A673 (cell line): ENCODE measurements around the gene FAM83D. TPM values are rescaled to one million over a fixed set of nuclear protein-coding genes. Genes with fewer than 3 reads are reported as not detected.

Experiments
- BruUV-seq: library from RNA; stranded (reverse); fragments of 400-500 nt; replicated peaks from 2 replicates; lab custom pipeline; 2021; lab: Mats Ljungman, UMichigan
- CTCF ChIA-PET: fragments of 300-600 bp; sonication (Branson Sonifier 250); formaldehyde crosslinking; loops from one replicate; lab custom pipeline; 2022; ENCODE audit warnings: antibody characterized with exemption; lab: Charles Lee
- POLR2A ChIA-PET: fragments of 300-600 bp; sonication (Branson Sonifier 250); formaldehyde crosslinking; loops from one replicate; lab custom pipeline; 2022; ENCODE audit warnings: antibody characterized with exemption; ENCODE audit not compliant: low non-redundant PET; lab: Charles Lee
- DNase-seq: peaks from one replicate; pipeline ENCODE4 v3.0.0-alpha.2; 2015; ENCODE audit warnings: low spot score
- H3K27ac ChIP-seq: fragments of 200-600 bp; sonication (generic); 2 replicates; pipeline ENCODE4 v1.5.1; 2016; ENCODE audit warnings: mixed run types, low read depth, mild to moderate bottlenecking, mixed read lengths, antibody characterized with exemption, low read length; ENCODE audit not compliant: poor library complexity, severe bottlenecking
- H3K27me3 ChIP-seq: fragments of 200-600 bp; sonication (generic); replicated peaks from 2 replicates; pipeline ENCODE4 v1.6.1; 2017; ENCODE audit warnings: mixed run types, low read depth, mild to moderate bottlenecking, mixed read lengths, antibody characterized with exemption, low read length; ENCODE audit not compliant: insufficient read depth, poor library complexity
- H3K36me3 ChIP-seq: fragments of 200-600 bp; sonication (generic); 2 replicates; pipeline ENCODE4 v1.6.1; 2016; ENCODE audit warnings: mixed run types, mild to moderate bottlenecking, mixed read lengths, antibody characterized with exemption, low read length; ENCODE audit not compliant: insufficient read depth, poor library complexity, severe bottlenecking
- H3K4me1 ChIP-seq: fragments of 200-600 bp; sonication (generic); 2 replicates; pipeline ENCODE4 v1.6.1; 2017; ENCODE audit warnings: mixed run types, mild to moderate bottlenecking, mixed read lengths, antibody characterized with exemption, low read length; ENCODE audit not compliant: insufficient read depth, poor library complexity, severe bottlenecking
- H3K4me3 ChIP-seq: fragments of 200-600 bp; sonication (generic); 2 replicates; pipeline ENCODE4 v1.5.1; 2016; ENCODE audit warnings: low read depth, mixed run types, mild to moderate bottlenecking, mixed read lengths, low read length; ENCODE audit not compliant: poor library complexity, severe bottlenecking
- H3K9me3 ChIP-seq: fragments of 200-600 bp; sonication (generic); 2 replicates; pipeline ENCODE4 v1.6.1; 2016; ENCODE audit warnings: mixed run types, low read depth, mild to moderate bottlenecking, mixed read lengths, antibody characterized with exemption, low read length; ENCODE audit not compliant: poor library complexity, severe bottlenecking
- CTCF ChIP-seq: fragments of 300-800, 200-600 bp; sonication (generic); conservative IDR thresholded peaks from 2 replicates; pipeline ENCODE4 v1.5.1; 2017; ENCODE audit warnings: low read depth, mild to moderate bottlenecking, antibody characterized with exemption, low read length, moderate library complexity, mixed read lengths
- EZH2 ChIP-seq: fragments of 200-600 bp; sonication (generic); IDR thresholded peaks from 2 replicates; pipeline ENCODE4 v1.6.1; 2017; ENCODE audit warnings: borderline replicate concordance, low read depth, mild to moderate bottlenecking, mixed read lengths, antibody characterized with exemption, low read length; ENCODE audit not compliant: poor library complexity, severe bottlenecking
- intact Hi-C: fragments of 100-400 bp; cut with micrococcal nuclease; formaldehyde crosslinking; loops from one replicate; pipeline ENCODE4 v1.10.0; 2022; ENCODE audit not compliant: unreplicated experiment
- total RNA-seq: library from RNA; stranded (reverse); gene quantifications from 2 replicates; pipeline ENCODE4 v1.2.3, GENCODE V29; 2021

FAM83D gene
- total RNA-seq, 1 experiment from 2014 or later, result 74.0 TPM

GRCh38 chr20:38883081-38883980 lies 42.9 kb upstream of the FAM83D start:
- no peaks in the 10 kb centered on the region for H3K9me3 ChIP-seq
- no peaks in the 10 kb centered on the region for H3K4me1 ChIP-seq
- no TSS peak for BruUV-seq
- ChIA-PET POLR2A (no interaction called here), CTCF (no interaction called here)
- intact Hi-C loops, result no loop called here
- no peak for DNase-seq
- TF ChIP-seq EZH2, result no peak
- no peak for TF ChIP-seq CTCF
- H3K36me3 ChIP-seq, result no peaks in the 10 kb centered on the region
- peaks cover 36% of the 10 kb centered on the region for H3K27me3 ChIP-seq
- H3K27ac ChIP-seq, result no peak overlapping the region
- H3K4me3 ChIP-seq, result no peak overlapping the region

- DNase-seq, result no peak
- no peak for TF ChIP-seq EZH2
- no peak for TF ChIP-seq CTCF
- intact Hi-C loops, result no loop called here
- no peaks in the 10 kb centered on the region for H3K36me3 ChIP-seq
- H3K4me3 ChIP-seq, result no peak overlapping the region
- peaks cover 27% of the 10 kb centered on the region for H3K27me3 ChIP-seq
- no TSS peak for BruUV-seq
- H3K4me1 ChIP-seq, result no peaks in the 10 kb centered on the region
- no peak overlapping the region for H3K27ac ChIP-seq
- H3K9me3 ChIP-seq, result no peaks in the 10 kb centered on the region
- ChIA-PET POLR2A (no interaction called here), CTCF (no interaction called here)
Measured at GRCh38 chr20:38883981-38884733, 42.1 kb upstream of the FAM83D start.

GRCh38 chr20:38885357-38885756 lies 40.9 kb upstream of the FAM83D start:
- intact Hi-C loops, result no loop called here
- ChIA-PET POLR2A (no interaction called here), CTCF (no interaction called here)
- Histone ChIP-seq H3K4me1 (no peaks in the 10 kb centered on the region), H3K9me3 (no peaks in the 10 kb centered on the region), H3K4me3 (no peak overlapping the region), H3K36me3 (no peaks in the 10 kb centered on the region), H3K27me3 (peaks cover 16% of the 10 kb centered on the region), H3K27ac (no peak overlapping the region)
- TF ChIP-seq CTCF, result no peak
- no peak for TF ChIP-seq EZH2
- no TSS peak for BruUV-seq
- no peak for DNase-seq
